Endothelial cell of umbilical vein (primary cell): ENCODE data around the gene DENND4A. TPM values are rescaled to one million over a fixed set of nuclear protein-coding genes. Genes with fewer than 3 reads are reported as not detected.

ENCODE experiments used
- BruUV-seq: library from RNA; stranded (reverse); fragments of 400-500 nt; replicated peaks from 2 replicates; lab custom pipeline; 2021; lab: Mats Ljungman, UMichigan
- CTCF ChIA-PET: fragments of 300-600, 350-600 bp; sonication (Branson Sonifier 250); formaldehyde crosslinking; loops from one replicate; lab custom pipeline; 2021; ENCODE audit warnings: antibody characterized with exemption, inconsistent platforms; lab: Charles Lee
- POLR2A ChIA-PET: fragments of 300-600, 350-600 bp; sonication (Branson Sonifier 250); formaldehyde crosslinking; loops from one replicate; lab custom pipeline; 2021; ENCODE audit warnings: antibody characterized with exemption, inconsistent platforms; lab: Charles Lee
- DNase-seq: peaks from one replicate; pipeline ENCODE4 v3.0.0-alpha.2; 2011; ENCODE audit warnings: low read depth, low spot score
- FAIRE-seq: peaks from 2 replicates; lab custom pipeline; 2011; peaks lifted over from hg19 to GRCh38; lab: Jason Lieb, UNC
- H2AFZ ChIP-seq: 2 replicates; pipeline ENCODE4 v1.6.0; 2012; ENCODE audit warnings: low read depth, low read length, control low read depth, inconsistent platforms
- H3K27ac ChIP-seq: 2 replicates; pipeline ENCODE4 v1.5.1; 2011; ENCODE audit warnings: low read depth, mild to moderate bottlenecking, control low read depth, low read length, moderate library complexity; ENCODE audit not compliant: insufficient read depth
- H3K27me3 ChIP-seq, 2 experiments: 2 replicates each; pipeline versions ENCODE4 v1.6.0 to v1.6.1; 2011; ENCODE audit warnings: low read length in 2 of 2, mixed read lengths in 1 of 2; ENCODE audit not compliant: control insufficient read depth in 2 of 2, insufficient read depth in 2 of 2
- H3K36me3 ChIP-seq, 2 experiments: 2 replicates in 1 of 2; 3 replicates in 1 of 2; pipeline ENCODE4 v1.5.1; 2011; ENCODE audit warnings: low read length in 2 of 2, mild to moderate bottlenecking in 1 of 2, moderate library complexity in 1 of 2; ENCODE audit not compliant: control insufficient read depth in 2 of 2, insufficient read depth in 2 of 2; ENCODE audit errors: extremely low read depth in 1 of 2
- H3K4me1 ChIP-seq: 3 replicates; pipeline ENCODE4 v1.5.1; 2011; ENCODE audit warnings: mild to moderate bottlenecking, low read length; ENCODE audit not compliant: control insufficient read depth, insufficient read depth; ENCODE audit errors: extremely low read depth
- H3K4me2 ChIP-seq: 2 replicates; pipeline ENCODE4 v1.6.1; 2011; ENCODE audit warnings: low read length, control low read depth, mixed read lengths; ENCODE audit not compliant: insufficient read depth
- H3K4me3 ChIP-seq, 3 experiments: fragments of 200-600 bp in 1 of 3; sonication (generic), shearing (Covaris generic) in 1 of 3; replicated peaks in 1 of 3; 2 replicates each; pipeline ENCODE4 v1.5.1; 2011 to 2016; ENCODE audit warnings: control low read depth in 3 of 3, low read length in 3 of 3, mild to moderate bottlenecking in 2 of 3, inconsistent platforms in 1 of 3, low read depth in 1 of 3, moderate library complexity in 1 of 3; ENCODE audit not compliant: insufficient read depth in 1 of 3
- H3K79me2 ChIP-seq: 2 replicates; pipeline ENCODE4 v1.6.0; 2012; ENCODE audit warnings: low read length, inconsistent platforms; ENCODE audit not compliant: control insufficient read depth, insufficient read depth
- H3K9ac ChIP-seq: replicated peaks from 2 replicates; pipeline ENCODE3; 2011; ENCODE audit warnings: low read length, control low read depth; ENCODE audit not compliant: insufficient read depth; ENCODE audit errors: extremely low read depth
- H3K9me1 ChIP-seq: replicated peaks from 3 replicates; pipeline ENCODE4 v1.6.0; 2011; ENCODE audit warnings: mild to moderate bottlenecking, low read length; ENCODE audit not compliant: control insufficient read depth, insufficient read depth; ENCODE audit errors: extremely low read depth
- H3K9me3 ChIP-seq: replicated peaks from 2 replicates; pipeline ENCODE4 v1.5.1; 2012; ENCODE audit warnings: low read length, inconsistent platforms; ENCODE audit not compliant: control insufficient read depth, insufficient read depth
- H4K20me1 ChIP-seq: replicated peaks from 2 replicates; pipeline ENCODE3; 2011; ENCODE audit warnings: mild to moderate bottlenecking, low read length; ENCODE audit not compliant: control insufficient read depth, insufficient read depth; ENCODE audit errors: extremely low read depth
- EZH2 ChIP-seq: IDR thresholded peaks from 2 replicates; pipeline ENCODE4 v1.6.1; 2012; ENCODE audit warnings: borderline replicate concordance, low read depth, mild to moderate bottlenecking, moderate library complexity, low read length, inconsistent platforms; ENCODE audit not compliant: severe bottlenecking
- FOS ChIP-seq: IDR thresholded peaks from 2 replicates; pipeline ENCODE4 v1.6.1; 2011; ENCODE audit warnings: mild to moderate bottlenecking, low read length, moderate library complexity, borderline replicate concordance; ENCODE audit not compliant: insufficient read depth
- GATA2 ChIP-seq: IDR thresholded peaks from 2 replicates; pipeline ENCODE4 v1.7.0; 2011; ENCODE audit warnings: low read depth, mild to moderate bottlenecking, moderate library complexity, mixed read lengths, low read length; ENCODE audit not compliant: insufficient read length, insufficient read depth
- JUN ChIP-seq: IDR thresholded peaks from 2 replicates; pipeline ENCODE4 v1.6.1; 2011; ENCODE audit warnings: borderline replicate concordance, low read depth; ENCODE audit not compliant: insufficient read length, insufficient read depth
- MYC ChIP-seq: IDR thresholded peaks from one replicate; pipeline ENCODE4 v1.6.1; 2011; ENCODE audit warnings: mild to moderate bottlenecking, low read depth, low read length
- POLR2A ChIP-seq: IDR thresholded peaks from 2 replicates; pipeline ENCODE4 v1.6.1; 2012; ENCODE audit warnings: low read depth, mild to moderate bottlenecking, control low read depth, low read length
- POLR2AphosphoS5 ChIP-seq: IDR thresholded peaks from 2 replicates; pipeline ENCODE4 v1.6.1; 2012; ENCODE audit warnings: low read depth, mild to moderate bottlenecking, control low read depth, low read length, moderate library complexity; ENCODE audit not compliant: insufficient read depth
- dilution Hi-C: fragments of 300-500 bp; cut with MboI; formaldehyde crosslinking; loops from one replicate; pipeline ENCODE4 v1.15.0; 2019; ENCODE audit warnings: low sequenced_read_pairs; ENCODE audit not compliant: extremely low pct_ligation_motif_present
- intact Hi-C: fragments of 100-400 bp; cut with micrococcal nuclease; formaldehyde crosslinking; loops from one replicate; pipeline ENCODE4 v1.10.0; 2022
- polyA plus RNA-seq, 4 experiments: library from polyadenylated mRNA; depleted of rRNA in 3 of 4; stranded (reverse) in 3 of 4; unstranded in 1 of 4; fragments of >200 nt; gene quantifications; 2 replicates each; pipeline versions ENCODE4 v1.2.1 to v1.2.3, GENCODE V29; 2011 to 2012; ENCODE audit warnings: missing spikeins in 1 of 4
- total RNA-seq: library from RNA; stranded (reverse); gene quantifications from 2 replicates; pipeline ENCODE4 v1.2.3, GENCODE V29; 2021
- TF ChIP-seq, protein P1 (sequence below), 2 donors: IDR thresholded peaks; 1 replicate in 1 of 2; 2 replicates in 1 of 2; pipeline ENCODE4 v1.5.1; 2011; ENCODE audit warnings: low read length in 2 of 2, mild to moderate bottlenecking in 2 of 2, moderate library complexity in 2 of 2, control low read depth in 1 of 2, inconsistent platforms in 1 of 2, low read depth in 1 of 2; ENCODE audit not compliant: insufficient read depth in 1 of 2; ENCODE audit errors: extremely low read depth in 1 of 2
- TF ChIP-seq, protein P2 (sequence below): IDR thresholded peaks from 2 replicates; pipeline ENCODE4 v1.6.1; 2011; ENCODE audit not compliant: insufficient read depth, insufficient read length

DENND4A gene
- total and polyA plus RNA-seq, 2 donors (not counting 3 experiments of a cell fraction or from before 2014, with no cell fraction given), result 5.7 to 22.2 TPM

DNA sequence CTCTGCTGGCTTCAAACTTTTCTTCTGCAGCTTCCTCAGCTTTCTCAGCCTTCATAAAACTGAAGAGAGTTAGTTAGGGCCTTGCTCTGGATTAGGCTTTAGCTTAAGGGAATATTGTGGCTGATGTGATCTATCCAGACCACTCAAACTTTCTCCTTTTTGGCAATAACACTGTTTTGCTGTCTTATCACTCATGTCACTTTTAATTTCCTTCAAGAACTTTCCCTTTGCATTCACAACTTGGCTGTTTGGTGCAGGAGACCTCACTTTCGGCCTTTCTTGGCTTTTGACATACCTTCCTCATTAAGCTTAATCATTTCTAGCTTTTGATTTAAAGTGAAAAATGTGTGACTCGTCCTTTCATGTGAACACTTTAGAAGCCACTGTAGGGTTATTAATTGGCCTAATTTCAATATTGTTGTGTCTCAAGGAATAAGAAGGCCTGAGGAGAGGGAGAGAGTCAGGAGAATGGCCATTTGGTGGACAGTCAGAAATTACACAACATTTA lies 109.6 kb downstream of the DENND4A start:
- intact Hi-C loops, result no loop called here
- Histone ChIP-seq H3K9me1 (no peaks in the 10 kb centered on the region), H3K36me3 (no peaks in the 10 kb centered on the region), H3K9ac (no peak overlapping the region), H3K4me2 (no peak overlapping the region), H3K27ac (no peak overlapping the region), H3K4me3 (no peak overlapping the region), H4K20me1 (no peaks in the 10 kb centered on the region), H2AFZ (no peak overlapping the region), H3K27me3 (no peaks in the 10 kb centered on the region), H3K9me3 (no peaks in the 10 kb centered on the region), H3K79me2 (no peaks in the 10 kb centered on the region), H3K4me1 (no peaks in the 10 kb centered on the region)
- FAIRE-seq (no peak), DNase-seq (no peak)
- dilution Hi-C loops, result no loop called here
- no TSS peak for BruUV-seq
- TF ChIP-seq, protein P1, sequence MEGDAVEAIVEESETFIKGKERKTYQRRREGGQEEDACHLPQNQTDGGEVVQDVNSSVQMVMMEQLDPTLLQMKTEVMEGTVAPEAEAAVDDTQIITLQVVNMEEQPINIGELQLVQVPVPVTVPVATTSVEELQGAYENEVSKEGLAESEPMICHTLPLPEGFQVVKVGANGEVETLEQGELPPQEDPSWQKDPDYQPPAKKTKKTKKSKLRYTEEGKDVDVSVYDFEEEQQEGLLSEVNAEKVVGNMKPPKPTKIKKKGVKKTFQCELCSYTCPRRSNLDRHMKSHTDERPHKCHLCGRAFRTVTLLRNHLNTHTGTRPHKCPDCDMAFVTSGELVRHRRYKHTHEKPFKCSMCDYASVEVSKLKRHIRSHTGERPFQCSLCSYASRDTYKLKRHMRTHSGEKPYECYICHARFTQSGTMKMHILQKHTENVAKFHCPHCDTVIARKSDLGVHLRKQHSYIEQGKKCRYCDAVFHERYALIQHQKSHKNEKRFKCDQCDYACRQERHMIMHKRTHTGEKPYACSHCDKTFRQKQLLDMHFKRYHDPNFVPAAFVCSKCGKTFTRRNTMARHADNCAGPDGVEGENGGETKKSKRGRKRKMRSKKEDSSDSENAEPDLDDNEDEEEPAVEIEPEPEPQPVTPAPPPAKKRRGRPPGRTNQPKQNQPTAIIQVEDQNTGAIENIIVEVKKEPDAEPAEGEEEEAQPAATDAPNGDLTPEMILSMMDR (IDR thresholded peaks at IDR 0.05; ENCODE audit: extremely low read depth in 1 of 2, insufficient read depth in 1 of 2, low read depth in 1 of 2, low read length in 2 of 2), result no peak
- TF ChIP-seq EZH2 (no peak), JUN (no peak)
- CTCF ChIA-PET, result interaction anchor here (0.7 to 1.5 kb wide), 4 partner anchors 9 to 24 kb away, joined by 3 read pairs; no protein-coding TSS in a partner anchor
- POLR2A ChIA-PET, result no interaction called here

DNA sequence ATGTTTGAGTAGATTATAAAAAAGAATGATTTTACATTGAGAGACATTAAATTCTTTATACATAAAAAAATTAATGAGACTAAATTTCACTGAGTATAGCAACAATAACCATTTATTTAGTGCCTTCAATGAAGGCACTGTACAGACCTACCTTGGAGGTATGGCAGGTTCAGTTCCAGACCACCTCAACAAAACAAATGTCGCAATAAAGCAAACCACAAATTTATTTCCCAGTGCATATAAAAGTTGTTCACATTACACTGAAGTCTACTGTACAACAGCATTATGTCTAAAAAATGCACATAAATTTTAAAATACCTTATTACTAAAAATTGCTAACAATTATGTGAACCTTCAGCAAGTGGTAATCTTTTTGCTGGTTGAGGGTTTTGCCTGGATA lies 111.5 kb downstream of the DENND4A start:
- Histone ChIP-seq H4K20me1 (no peaks in the 10 kb centered on the region), H3K9me1 (no peaks in the 10 kb centered on the region), H3K4me2 (no peak overlapping the region), H2AFZ (no peak overlapping the region), H3K27me3 (no peaks in the 10 kb centered on the region), H3K4me3 (no peak overlapping the region), H3K36me3 (no peaks in the 10 kb centered on the region), H3K4me1 (no peaks in the 10 kb centered on the region), H3K9me3 (no peaks in the 10 kb centered on the region), H3K27ac (no peak overlapping the region), H3K79me2 (no peaks in the 10 kb centered on the region), H3K9ac (no peak overlapping the region)
- TF ChIP-seq, protein P2, sequence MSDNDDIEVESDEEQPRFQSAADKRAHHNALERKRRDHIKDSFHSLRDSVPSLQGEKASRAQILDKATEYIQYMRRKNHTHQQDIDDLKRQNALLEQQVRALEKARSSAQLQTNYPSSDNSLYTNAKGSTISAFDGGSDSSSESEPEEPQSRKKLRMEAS, result no peak
- TF ChIP-seq GATA2 (no peak), FOS (no peak), EZH2 (no peak), MYC (no peak), POLR2A (no peak), POLR2AphosphoS5 (no peak), JUN (no peak)
- TF ChIP-seq, protein P1 (IDR thresholded peaks at IDR 0.05; ENCODE audit: extremely low read depth in 1 of 2, insufficient read depth in 1 of 2, low read depth in 1 of 2, low read length in 2 of 2), result no peak
- intact Hi-C loops (no loop called here), dilution Hi-C loops (no loop called here)
- ChIA-PET POLR2A (no interaction called here), CTCF (no interaction called here)
- FAIRE-seq (no peak), DNase-seq (no peak)
- BruUV-seq, result no TSS peak
